ENCODE results near the gene POLR3GL.

The POLR3GL gene

GRCh38 chr1:145977016-145977415 is 12.5 kb downstream of the POLR3GL start:
- no peak for DNase-seq
- H2AFZ ChIP-seq (ENCODE audit: low read depth, low read length) = peak overlapping the region; percentile 60

GRCh38 chr1:145977486-145978470 is 13.3 kb downstream of the POLR3GL start:
- no peaks in the 10 kb centered on the region for H3K79me2 ChIP-seq (ENCODE audit: insufficient read depth, low read length)
- H3K27ac ChIP-seq (ENCODE audit: low read length) = peak overlapping the region; percentile 88
- ATAC-seq (ENCODE audit: insufficient read depth, low read depth) (peak; percentile 73), DNase-seq (peak; percentile 80)
- peaks cover 7% of the 10 kb centered on the region; the same call in 1 of the 2 replicates for H3K36me3 ChIP-seq (ENCODE audit: insufficient read depth, low read length)
- H3K4me2 ChIP-seq (ENCODE audit: insufficient read depth, low read length) = peak overlapping the region; percentile 60
- peaks cover 39% of the 10 kb centered on the region for H3K4me1 ChIP-seq (ENCODE audit: insufficient read depth, low read length)
- H2AFZ ChIP-seq (ENCODE audit: low read depth, low read length) = peak overlapping the region; percentile 60
- no peaks in the 10 kb centered on the region for H3K27me3 ChIP-seq (ENCODE audit: insufficient read depth, low read length, poor library complexity)
- H3K4me3 ChIP-seq (ENCODE audit: low read depth in 1 of 2, low read length in 2 of 2) = peak overlapping the region in 1 of 2 experiments; percentile 10; a peak in 1 of 4 replicates
- no peaks in the 10 kb centered on the region for H4K20me1 ChIP-seq (ENCODE audit: insufficient read depth, low read length)
- peak overlapping the region; percentile 32 for H3K9ac ChIP-seq (ENCODE audit: low read depth, low read length)
- no peaks in the 10 kb centered on the region for H3K9me3 ChIP-seq (ENCODE audit: insufficient read depth, low read length, severe bottlenecking)
- TF ChIP-seq EZH2 (IDR thresholded peaks at IDR 0.05; ENCODE audit: borderline replicate concordance, low read depth, low read length, severe bottlenecking) (no peak), CTCF (IDR thresholded peaks at IDR 0.05; ENCODE audit: borderline replicate concordance, extremely low read depth, low read length, poor library complexity, severe bottlenecking) (peak; percentile 98)

More at GRCh38 chr1:145977016-145977415, 12.5 kb downstream of the POLR3GL start:
- peak overlapping the region; percentile 88 for H3K27ac ChIP-seq (ENCODE audit: low read length)
- peaks cover 7% of the 10 kb centered on the region; the same call in 1 of the 2 replicates for H3K36me3 ChIP-seq (ENCODE audit: insufficient read depth, low read length)
- H4K20me1 ChIP-seq (ENCODE audit: insufficient read depth, low read length) = no peaks in the 10 kb centered on the region
- ATAC-seq (ENCODE audit: insufficient read depth, low read depth) = no peak
- peak overlapping the region; percentile 32; the same call in 1 of the 2 replicates for H3K9ac ChIP-seq (ENCODE audit: low read depth, low read length)
- TF ChIP-seq EZH2 (IDR thresholded peaks at IDR 0.05; ENCODE audit: borderline replicate concordance, low read depth, low read length, severe bottlenecking) = no peak
- no peak for TF ChIP-seq CTCF (IDR thresholded peaks at IDR 0.05; ENCODE audit: borderline replicate concordance, extremely low read depth, low read length, poor library complexity, severe bottlenecking)
- 0 out of 2 replicates have a peak, but pooled peaks cover 2% of the 10 kb centered on the region for H3K79me2 ChIP-seq (ENCODE audit: insufficient read depth, low read length)
- H3K4me1 ChIP-seq (ENCODE audit: insufficient read depth, low read length) = peaks cover 39% of the 10 kb centered on the region
- no peak overlapping the region for H3K4me3 ChIP-seq (ENCODE audit: low read depth in 1 of 2, low read length in 2 of 2)
- H3K9me3 ChIP-seq (ENCODE audit: insufficient read depth, low read length, severe bottlenecking) = no peaks in the 10 kb centered on the region
- H3K4me2 ChIP-seq (ENCODE audit: insufficient read depth, low read length) = 0 out of 2 replicates have a peak overlapping the region, but pooled peaks have one; percentile 60
- no peaks in the 10 kb centered on the region for H3K27me3 ChIP-seq (ENCODE audit: insufficient read depth, low read length, poor library complexity)

GRCh38 chr1:145978471-145978853 is 14.0 kb downstream of the POLR3GL start:
- peaks cover 39% of the 10 kb centered on the region for H3K4me1 ChIP-seq (ENCODE audit: insufficient read depth, low read length)
- TF ChIP-seq EZH2 (IDR thresholded peaks at IDR 0.05; ENCODE audit: borderline replicate concordance, low read depth, low read length, severe bottlenecking) (no peak), CTCF (IDR thresholded peaks at IDR 0.05; ENCODE audit: borderline replicate concordance, extremely low read depth, low read length, poor library complexity, severe bottlenecking) (no peak)
- H3K4me3 ChIP-seq (ENCODE audit: low read depth in 1 of 2, low read length in 2 of 2) = peak overlapping the region in 1 of 2 experiments; percentile 10; a peak in 2 of 4 replicates
- peaks cover 7% of the 10 kb centered on the region; the same call in 1 of the 2 replicates for H3K36me3 ChIP-seq (ENCODE audit: insufficient read depth, low read length)
- H2AFZ ChIP-seq (ENCODE audit: low read depth, low read length) = peak overlapping the region; percentile 28
- H3K9ac ChIP-seq (ENCODE audit: low read depth, low read length) = peak overlapping the region; percentile 32
- H4K20me1 ChIP-seq (ENCODE audit: insufficient read depth, low read length) = no peaks in the 10 kb centered on the region
- H3K4me2 ChIP-seq (ENCODE audit: insufficient read depth, low read length) = peak overlapping the region; percentile 60
- no peak for ATAC-seq (ENCODE audit: insufficient read depth, low read depth)
- no peaks in the 10 kb centered on the region for H3K79me2 ChIP-seq (ENCODE audit: insufficient read depth, low read length)
- peak overlapping the region; percentile 88 for H3K27ac ChIP-seq (ENCODE audit: low read length)
- no peak for DNase-seq
- no peaks in the 10 kb centered on the region for H3K9me3 ChIP-seq (ENCODE audit: insufficient read depth, low read length, severe bottlenecking)
- H3K27me3 ChIP-seq (ENCODE audit: insufficient read depth, low read length, poor library complexity) = no peaks in the 10 kb centered on the region
